Epithelial cell of proximal tubule (primary cell): Measurements from ENCODE around the gene GP1BB. TPM values are rescaled to one million over a fixed set of nuclear protein-coding genes. Genes with fewer than 3 reads are reported as not detected.

Source experiments
- DNase-seq: peaks from one replicate; pipeline ENCODE4 v3.0.0-alpha.2; 2011; ENCODE audit warnings: low read depth
- H3K4me3 ChIP-seq: 2 replicates; pipeline ENCODE4 v1.5.1; 2011; ENCODE audit warnings: low read depth, mild to moderate bottlenecking, low read length
- total RNA-seq: library from RNA; depleted of rRNA; stranded (reverse); fragments of >200 nt; gene quantifications from 2 replicates; pipeline ENCODE4 v1.2.3, GENCODE V29; 2015
- TF ChIP-seq, protein P1 (sequence below): conservative IDR thresholded peaks from 2 replicates; pipeline ENCODE4 v1.5.1; 2012; ENCODE audit warnings: low read depth, mild to moderate bottlenecking, low read length

GP1BB gene
- total RNA-seq, 1 donor from 2014 or later: 0.81 TPM

DNA sequence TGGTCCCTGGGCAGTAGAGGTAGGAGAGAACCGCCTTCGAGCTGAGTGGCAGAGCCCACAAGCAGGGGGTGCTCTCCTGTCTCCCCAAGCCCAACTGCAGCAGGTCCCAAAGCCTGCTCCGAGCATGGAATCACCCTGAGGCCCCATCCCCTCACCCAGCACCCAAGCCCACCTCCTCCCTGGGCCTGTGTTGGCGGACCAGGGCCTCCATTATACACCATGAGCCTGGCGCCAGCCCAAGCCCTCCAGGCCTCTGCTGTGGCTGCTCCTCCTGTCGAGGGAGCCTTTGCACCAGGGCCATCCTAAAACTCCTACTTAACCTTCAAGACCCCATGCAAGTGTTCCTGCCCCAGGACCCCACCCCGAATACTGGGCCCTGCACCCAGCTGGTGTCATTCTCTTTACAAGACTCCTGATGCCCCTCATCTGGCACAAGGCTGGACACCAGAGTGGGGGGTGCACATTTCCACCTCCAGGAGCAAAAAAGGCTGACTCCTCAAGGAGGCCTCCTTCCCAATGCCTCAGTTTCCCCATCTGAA is 16.6 kb downstream of the GP1BB start:
- no peak for DNase-seq
- no peak overlapping the region for H3K4me3 ChIP-seq
- TF ChIP-seq, protein P1, sequence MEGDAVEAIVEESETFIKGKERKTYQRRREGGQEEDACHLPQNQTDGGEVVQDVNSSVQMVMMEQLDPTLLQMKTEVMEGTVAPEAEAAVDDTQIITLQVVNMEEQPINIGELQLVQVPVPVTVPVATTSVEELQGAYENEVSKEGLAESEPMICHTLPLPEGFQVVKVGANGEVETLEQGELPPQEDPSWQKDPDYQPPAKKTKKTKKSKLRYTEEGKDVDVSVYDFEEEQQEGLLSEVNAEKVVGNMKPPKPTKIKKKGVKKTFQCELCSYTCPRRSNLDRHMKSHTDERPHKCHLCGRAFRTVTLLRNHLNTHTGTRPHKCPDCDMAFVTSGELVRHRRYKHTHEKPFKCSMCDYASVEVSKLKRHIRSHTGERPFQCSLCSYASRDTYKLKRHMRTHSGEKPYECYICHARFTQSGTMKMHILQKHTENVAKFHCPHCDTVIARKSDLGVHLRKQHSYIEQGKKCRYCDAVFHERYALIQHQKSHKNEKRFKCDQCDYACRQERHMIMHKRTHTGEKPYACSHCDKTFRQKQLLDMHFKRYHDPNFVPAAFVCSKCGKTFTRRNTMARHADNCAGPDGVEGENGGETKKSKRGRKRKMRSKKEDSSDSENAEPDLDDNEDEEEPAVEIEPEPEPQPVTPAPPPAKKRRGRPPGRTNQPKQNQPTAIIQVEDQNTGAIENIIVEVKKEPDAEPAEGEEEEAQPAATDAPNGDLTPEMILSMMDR: no peak

DNA sequence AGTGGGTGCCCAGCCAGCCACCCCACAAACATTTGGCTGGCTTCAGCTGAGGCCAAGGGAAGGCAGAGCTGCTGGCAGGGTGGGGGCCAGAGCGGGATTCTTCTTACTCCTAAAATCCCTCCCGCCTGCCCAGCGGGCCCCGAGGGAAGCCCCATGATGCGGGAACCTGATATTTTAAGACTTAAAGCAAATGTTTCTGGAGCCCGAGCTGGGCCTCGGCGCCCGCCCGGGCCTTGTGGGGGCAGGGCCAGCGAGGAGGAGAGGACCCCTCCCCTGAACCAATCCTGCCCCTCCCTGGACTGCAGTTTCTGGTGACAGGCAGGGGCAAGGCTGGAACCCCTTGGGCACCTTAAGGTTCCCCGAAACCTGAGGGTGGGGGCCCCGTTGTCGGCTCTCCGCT is 17.2 kb downstream of the GP1BB start:
- no peak overlapping the region for H3K4me3 ChIP-seq
- TF ChIP-seq, protein P1: no peak
- no peak for DNase-seq

DNA sequence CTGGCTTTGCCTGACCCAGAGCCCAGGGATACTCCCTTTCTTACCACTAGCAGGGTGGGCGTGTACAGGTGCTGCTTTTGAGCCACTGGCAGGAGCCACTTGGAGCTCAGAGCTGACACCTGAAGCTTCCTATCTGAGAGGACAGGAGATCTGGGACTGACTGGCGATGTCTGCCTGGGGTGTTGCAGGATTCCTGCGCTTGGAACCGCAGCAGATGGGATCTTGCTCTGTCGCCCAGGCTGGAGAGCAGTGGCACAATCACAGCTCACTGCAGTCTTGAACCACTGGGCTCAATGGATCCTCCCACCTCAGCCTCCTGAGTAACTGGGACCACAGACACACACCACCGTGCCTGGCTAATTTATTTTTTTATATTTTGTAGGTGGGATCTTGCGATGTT is 17.7 kb downstream of the GP1BB start:
- H3K4me3 ChIP-seq: no peak overlapping the region
- DNase-seq: no peak
- TF ChIP-seq, protein P1: no peak

DNA sequence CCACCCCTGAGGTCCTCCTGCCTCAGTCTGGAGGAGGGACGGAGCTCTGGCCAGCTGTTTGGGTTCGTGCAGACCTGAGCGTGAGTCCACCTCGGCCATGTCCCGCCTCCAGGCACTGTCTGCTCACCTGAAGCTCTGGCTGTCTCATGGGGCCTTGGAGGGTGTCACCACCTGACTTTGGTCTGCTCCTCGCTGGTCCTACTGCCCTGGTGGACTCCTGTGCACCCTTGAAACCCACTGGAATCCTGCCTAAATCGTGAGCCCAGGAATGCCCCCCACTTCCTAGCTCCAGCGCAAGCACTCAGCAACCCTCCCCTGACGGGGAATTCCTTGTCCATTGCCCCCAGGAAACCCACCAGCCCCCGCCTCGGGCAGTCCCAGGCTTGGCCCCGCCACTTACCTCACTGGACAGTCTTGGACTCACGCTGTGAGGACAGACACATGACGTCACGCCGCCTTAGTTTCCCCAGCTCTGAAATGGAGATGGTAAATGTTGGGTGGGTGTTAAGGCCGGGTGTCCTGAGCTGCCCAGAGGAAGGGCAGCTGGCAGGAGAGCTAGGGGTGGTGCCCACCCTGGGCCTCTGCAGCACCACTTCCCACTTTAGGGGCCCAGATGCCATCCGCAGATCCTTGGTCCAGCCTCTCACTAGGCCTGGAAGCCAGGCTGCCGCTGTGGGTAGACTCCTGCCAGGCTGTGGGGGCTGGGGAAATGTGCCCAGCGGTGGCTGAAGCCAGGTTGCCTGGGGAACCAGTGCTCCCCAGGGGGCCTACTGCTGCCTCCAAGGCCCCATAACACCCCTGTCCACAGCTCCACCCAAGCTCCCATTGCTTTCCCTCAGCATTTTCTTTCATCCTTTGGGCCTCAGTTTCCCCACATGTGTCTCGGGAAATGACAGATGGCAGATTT is 19.1 kb downstream of the GP1BB start:
- TF ChIP-seq, protein P1: no peak
- no peak for DNase-seq
- no peak overlapping the region for H3K4me3 ChIP-seq

DNA sequence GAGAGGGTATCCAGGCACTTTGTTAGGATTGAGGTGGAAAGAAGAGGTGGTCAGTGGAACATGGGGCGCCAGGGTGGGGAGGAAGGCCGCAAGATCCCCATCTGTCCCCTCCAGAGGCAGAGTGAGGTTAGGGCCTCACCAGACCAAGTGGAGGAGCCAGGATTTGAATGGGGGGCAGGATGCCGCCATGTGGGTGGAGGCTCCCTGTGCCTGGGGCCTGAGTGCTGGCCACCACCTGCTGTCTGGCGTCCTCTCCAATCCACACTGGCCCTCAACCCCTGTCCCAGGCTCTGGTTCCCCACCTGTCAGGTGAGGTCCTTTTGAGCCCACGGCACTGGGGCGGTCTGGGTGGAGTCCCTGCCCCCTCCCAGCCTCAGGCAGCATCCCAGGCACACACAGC is 19.7 kb downstream of the GP1BB start:
- TF ChIP-seq, protein P1: no peak
- no peak for DNase-seq
- no peak overlapping the region for H3K4me3 ChIP-seq

DNA sequence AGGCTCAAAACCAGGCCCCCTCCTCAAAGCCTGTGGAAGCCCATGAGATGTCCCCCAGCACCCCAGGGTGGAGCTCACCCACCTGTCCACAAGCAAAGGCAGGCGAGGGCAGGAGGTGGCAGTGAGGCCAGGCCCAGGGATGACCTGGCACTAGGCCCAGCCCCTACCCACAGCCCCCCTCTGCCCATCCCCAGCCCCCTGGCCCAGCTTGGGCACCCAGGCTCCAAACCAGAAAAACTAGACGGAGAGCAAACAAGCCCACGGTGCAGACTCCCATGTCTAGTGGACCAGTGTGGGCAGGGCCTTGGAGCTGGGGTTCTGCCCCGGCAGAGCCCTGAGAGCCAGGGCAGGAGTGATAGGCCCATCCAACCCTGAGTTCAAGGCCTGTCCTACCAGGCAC is 20.3 kb downstream of the GP1BB start:
- DNase-seq: no peak

More for the DNA sequence above, 20.3 kb downstream of the GP1BB start:
- no peak overlapping the region for H3K4me3 ChIP-seq
- TF ChIP-seq, protein P1: no peak
